ENCODE results near the gene EYS.

EYS gene

DNA sequence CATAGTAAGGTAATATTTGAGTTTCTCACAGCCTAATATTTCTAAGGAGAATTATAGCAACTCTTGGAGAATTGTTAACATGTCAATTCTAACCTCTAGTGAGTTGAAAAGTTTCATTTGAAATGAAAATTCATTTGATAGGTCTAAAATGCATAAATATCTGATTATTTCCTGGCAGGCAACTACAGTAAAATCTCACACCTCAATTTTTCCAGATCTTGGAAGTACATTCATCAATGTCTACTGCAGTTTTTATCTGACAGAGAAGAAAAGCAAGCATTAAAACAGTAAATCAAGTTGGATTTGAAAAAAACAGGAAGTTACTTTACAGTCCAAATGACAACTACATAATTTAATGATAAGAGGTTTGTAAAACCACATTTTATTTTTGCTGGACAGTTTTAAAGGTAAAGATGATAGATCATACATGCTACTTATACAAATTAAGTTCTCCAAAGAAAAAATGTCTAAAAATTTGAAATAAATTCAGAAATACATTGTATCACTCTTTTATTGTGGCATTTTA is 631.3 kb downstream of the EYS start:
- no peak for ATAC-seq
- TF ChIP-seq ZFP3 (CRISPR knock-in tag; IDR thresholded peaks at IDR 0.05) (no peak), ZNF8 (CRISPR knock-in tag; IDR thresholded peaks at IDR 0.05) (no peak), CSDC2 (CRISPR knock-in tag; IDR thresholded peaks at IDR 0.05) (no peak), TOX (CRISPR knock-in tag; IDR thresholded peaks at IDR 0.05; ENCODE audit: borderline replicate concordance) (no peak), ISL1 (CRISPR knock-in tag; IDR thresholded peaks at IDR 0.05) (no peak), GLIS3 (CRISPR knock-in tag; IDR thresholded peaks at IDR 0.05) (no peak), TCF4 (CRISPR knock-in tag; IDR thresholded peaks at IDR 0.05; ENCODE audit: borderline replicate concordance) (no peak), OSR1 (CRISPR knock-in tag; IDR thresholded peaks at IDR 0.05) (no peak)
- TF ChIP-seq, protein P1, sequence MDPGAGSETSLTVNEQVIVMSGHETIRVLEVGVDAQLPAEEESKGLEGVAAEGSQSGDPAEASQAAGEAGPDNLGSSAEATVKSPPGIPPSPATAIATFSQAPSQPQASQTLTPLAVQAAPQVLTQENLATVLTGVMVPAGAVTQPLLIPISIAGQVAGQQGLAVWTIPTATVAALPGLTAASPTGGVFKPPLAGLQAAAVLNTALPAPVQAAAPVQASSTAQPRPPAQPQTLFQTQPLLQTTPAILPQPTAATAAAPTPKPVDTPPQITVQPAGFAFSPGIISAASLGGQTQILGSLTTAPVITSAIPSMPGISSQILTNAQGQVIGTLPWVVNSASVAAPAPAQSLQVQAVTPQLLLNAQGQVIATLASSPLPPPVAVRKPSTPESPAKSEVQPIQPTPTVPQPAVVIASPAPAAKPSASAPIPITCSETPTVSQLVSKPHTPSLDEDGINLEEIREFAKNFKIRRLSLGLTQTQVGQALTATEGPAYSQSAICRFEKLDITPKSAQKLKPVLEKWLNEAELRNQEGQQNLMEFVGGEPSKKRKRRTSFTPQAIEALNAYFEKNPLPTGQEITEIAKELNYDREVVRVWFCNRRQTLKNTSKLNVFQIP (CRISPR knock-in tag; IDR thresholded peaks at IDR 0.05; ENCODE audit: borderline replicate concordance, low read depth): no peak

- no peak for ATAC-seq
- TF ChIP-seq ZFP30 (CRISPR knock-in tag; IDR thresholded peaks at IDR 0.05) (no peak), ZNF8 (CRISPR knock-in tag; IDR thresholded peaks at IDR 0.05) (no peak), TOX (CRISPR knock-in tag; IDR thresholded peaks at IDR 0.05; ENCODE audit: borderline replicate concordance) (no peak), ZNF565 (CRISPR knock-in tag; conservative IDR thresholded peaks at IDR 0.05; ENCODE audit: low read depth) (no peak), GLIS3 (CRISPR knock-in tag; IDR thresholded peaks at IDR 0.05) (no peak)
- TF ChIP-seq, protein P2, sequence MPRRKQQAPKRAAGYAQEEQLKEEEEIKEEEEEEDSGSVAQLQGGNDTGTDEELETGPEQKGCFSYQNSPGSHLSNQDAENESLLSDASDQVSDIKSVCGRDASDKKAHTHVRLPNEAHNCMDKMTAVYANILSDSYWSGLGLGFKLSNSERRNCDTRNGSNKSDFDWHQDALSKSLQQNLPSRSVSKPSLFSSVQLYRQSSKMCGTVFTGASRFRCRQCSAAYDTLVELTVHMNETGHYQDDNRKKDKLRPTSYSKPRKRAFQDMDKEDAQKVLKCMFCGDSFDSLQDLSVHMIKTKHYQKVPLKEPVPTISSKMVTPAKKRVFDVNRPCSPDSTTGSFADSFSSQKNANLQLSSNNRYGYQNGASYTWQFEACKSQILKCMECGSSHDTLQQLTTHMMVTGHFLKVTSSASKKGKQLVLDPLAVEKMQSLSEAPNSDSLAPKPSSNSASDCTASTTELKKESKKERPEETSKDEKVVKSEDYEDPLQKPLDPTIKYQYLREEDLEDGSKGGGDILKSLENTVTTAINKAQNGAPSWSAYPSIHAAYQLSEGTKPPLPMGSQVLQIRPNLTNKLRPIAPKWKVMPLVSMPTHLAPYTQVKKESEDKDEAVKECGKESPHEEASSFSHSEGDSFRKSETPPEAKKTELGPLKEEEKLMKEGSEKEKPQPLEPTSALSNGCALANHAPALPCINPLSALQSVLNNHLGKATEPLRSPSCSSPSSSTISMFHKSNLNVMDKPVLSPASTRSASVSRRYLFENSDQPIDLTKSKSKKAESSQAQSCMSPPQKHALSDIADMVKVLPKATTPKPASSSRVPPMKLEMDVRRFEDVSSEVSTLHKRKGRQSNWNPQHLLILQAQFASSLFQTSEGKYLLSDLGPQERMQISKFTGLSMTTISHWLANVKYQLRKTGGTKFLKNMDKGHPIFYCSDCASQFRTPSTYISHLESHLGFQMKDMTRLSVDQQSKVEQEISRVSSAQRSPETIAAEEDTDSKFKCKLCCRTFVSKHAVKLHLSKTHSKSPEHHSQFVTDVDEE (CRISPR knock-in tag; IDR thresholded peaks at IDR 0.05): no peak
- TF ChIP-seq, protein P1 (CRISPR knock-in tag; IDR thresholded peaks at IDR 0.05; ENCODE audit: borderline replicate concordance, low read depth): no peak
These were observed 634.5 kb downstream of the EYS start for GRCh38 chr6:65072500-65072899.

DNA sequence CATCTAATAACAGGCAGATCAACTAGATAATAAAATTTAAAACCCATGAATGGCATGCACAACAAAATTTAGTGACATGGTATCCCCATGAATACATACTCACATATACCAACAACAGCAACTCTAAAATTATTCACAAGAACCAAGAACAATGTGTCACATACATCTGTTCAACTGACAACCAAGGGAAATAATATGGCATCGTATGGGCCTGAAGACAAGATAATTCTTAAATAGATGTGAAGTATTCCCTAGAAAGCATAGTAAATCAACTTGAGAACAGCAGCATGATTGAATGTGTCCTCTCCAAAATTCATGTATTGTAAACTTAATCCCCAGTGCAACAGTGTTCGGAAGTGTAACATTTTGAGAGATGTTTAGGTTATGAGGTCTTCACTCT is 635.5 kb downstream of the EYS start:
- no peak for ATAC-seq
- TF ChIP-seq TOX (CRISPR knock-in tag; IDR thresholded peaks at IDR 0.05; ENCODE audit: borderline replicate concordance): no peak
- TF ChIP-seq ISL1 (CRISPR knock-in tag; IDR thresholded peaks at IDR 0.05): no peak
- TF ChIP-seq PPARA (CRISPR knock-in tag; IDR thresholded peaks at IDR 0.05; ENCODE audit: borderline replicate concordance): no peak
- TF ChIP-seq ZFP30 (CRISPR knock-in tag; IDR thresholded peaks at IDR 0.05): no peak
- TF ChIP-seq ZC3H10 (CRISPR knock-in tag; IDR thresholded peaks at IDR 0.05): no peak
- TF ChIP-seq SNAI2 (CRISPR knock-in tag; IDR thresholded peaks at IDR 0.05): no peak
- TF ChIP-seq TCF4 (CRISPR knock-in tag; IDR thresholded peaks at IDR 0.05; ENCODE audit: borderline replicate concordance): no peak
- TF ChIP-seq, protein P3, sequence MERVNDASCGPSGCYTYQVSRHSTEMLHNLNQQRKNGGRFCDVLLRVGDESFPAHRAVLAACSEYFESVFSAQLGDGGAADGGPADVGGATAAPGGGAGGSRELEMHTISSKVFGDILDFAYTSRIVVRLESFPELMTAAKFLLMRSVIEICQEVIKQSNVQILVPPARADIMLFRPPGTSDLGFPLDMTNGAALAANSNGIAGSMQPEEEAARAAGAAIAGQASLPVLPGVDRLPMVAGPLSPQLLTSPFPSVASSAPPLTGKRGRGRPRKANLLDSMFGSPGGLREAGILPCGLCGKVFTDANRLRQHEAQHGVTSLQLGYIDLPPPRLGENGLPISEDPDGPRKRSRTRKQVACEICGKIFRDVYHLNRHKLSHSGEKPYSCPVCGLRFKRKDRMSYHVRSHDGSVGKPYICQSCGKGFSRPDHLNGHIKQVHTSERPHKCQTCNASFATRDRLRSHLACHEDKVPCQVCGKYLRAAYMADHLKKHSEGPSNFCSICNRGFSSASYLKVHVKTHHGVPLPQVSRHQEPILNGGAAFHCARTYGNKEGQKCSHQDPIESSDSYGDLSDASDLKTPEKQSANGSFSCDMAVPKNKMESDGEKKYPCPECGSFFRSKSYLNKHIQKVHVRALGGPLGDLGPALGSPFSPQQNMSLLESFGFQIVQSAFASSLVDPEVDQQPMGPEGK (CRISPR knock-in tag; IDR thresholded peaks at IDR 0.05; ENCODE audit: borderline replicate concordance): no peak
- TF ChIP-seq CREB5 (CRISPR knock-in tag; IDR thresholded peaks at IDR 0.05; ENCODE audit: low read depth): no peak
- no peak for TF ChIP-seq CSDC2 (CRISPR knock-in tag; IDR thresholded peaks at IDR 0.05)
- no peak for TF ChIP-seq ZFP3 (CRISPR knock-in tag; IDR thresholded peaks at IDR 0.05)
- TF ChIP-seq ARNTL (CRISPR knock-in tag; IDR thresholded peaks at IDR 0.05; ENCODE audit: borderline replicate concordance, low read depth): no peak
- TF ChIP-seq, protein P2 (CRISPR knock-in tag; IDR thresholded peaks at IDR 0.05): no peak
- TF ChIP-seq ZNF70 (CRISPR knock-in tag; IDR thresholded peaks at IDR 0.05): no peak
- TF ChIP-seq, protein P1 (CRISPR knock-in tag; IDR thresholded peaks at IDR 0.05; ENCODE audit: borderline replicate concordance, low read depth): no peak
- no peak for TF ChIP-seq ESRRG (CRISPR knock-in tag; IDR thresholded peaks at IDR 0.05)
- TF ChIP-seq, protein P4, sequence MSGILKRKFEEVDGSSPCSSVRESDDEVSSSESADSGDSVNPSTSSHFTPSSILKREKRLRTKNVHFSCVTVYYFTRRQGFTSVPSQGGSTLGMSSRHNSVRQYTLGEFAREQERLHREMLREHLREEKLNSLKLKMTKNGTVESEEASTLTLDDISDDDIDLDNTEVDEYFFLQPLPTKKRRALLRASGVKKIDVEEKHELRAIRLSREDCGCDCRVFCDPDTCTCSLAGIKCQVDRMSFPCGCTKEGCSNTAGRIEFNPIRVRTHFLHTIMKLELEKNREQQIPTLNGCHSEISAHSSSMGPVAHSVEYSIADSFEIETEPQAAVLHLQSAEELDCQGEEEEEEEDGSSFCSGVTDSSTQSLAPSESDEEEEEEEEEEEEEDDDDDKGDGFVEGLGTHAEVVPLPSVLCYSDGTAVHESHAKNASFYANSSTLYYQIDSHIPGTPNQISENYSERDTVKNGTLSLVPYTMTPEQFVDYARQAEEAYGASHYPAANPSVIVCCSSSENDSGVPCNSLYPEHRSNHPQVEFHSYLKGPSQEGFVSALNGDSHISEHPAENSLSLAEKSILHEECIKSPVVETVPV (CRISPR knock-in tag; IDR thresholded peaks at IDR 0.05): no peak
- no peak for TF ChIP-seq OSR1 (CRISPR knock-in tag; IDR thresholded peaks at IDR 0.05)

Measured in SK-N-SH treated with all-trans-retinoic acid at 6 μM for 48 hours (cell line).